ENCODE data around the gene KNTC1. TPM values are rescaled to one million over a fixed set of nuclear protein-coding genes. Genes with fewer than 3 reads are reported as not detected.

Gene KNTC1
- total RNA-seq, 4 donors from 2014 or later, result 1.3 to 5.3 (median 2.2) TPM

DNA sequence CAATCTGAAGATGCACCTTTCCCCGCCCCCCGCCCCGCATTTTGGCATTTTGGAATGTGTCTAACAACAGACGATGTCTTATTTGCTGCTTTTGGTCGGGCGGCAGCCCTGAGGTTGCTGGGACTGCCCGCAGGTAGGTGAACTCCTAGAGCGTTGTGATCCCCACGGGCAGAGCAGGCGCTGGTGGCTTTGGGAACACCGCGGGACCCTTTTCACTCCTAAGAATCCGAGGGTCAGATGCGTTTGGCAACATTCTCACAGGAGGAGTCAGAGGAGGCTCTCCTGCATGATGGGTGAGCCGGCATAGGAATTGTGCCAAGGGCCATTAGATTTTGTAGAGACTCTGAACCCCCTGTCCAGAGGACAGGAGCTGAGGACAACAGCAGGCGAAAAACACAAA lies 134.2 kb downstream of the KNTC1 start:
- in situ Hi-C loops (cut with MboI; ENCODE audit: low sequenced_read_pairs in 4 of 4), result no loop called here
- no peak for ATAC-seq

DNA sequence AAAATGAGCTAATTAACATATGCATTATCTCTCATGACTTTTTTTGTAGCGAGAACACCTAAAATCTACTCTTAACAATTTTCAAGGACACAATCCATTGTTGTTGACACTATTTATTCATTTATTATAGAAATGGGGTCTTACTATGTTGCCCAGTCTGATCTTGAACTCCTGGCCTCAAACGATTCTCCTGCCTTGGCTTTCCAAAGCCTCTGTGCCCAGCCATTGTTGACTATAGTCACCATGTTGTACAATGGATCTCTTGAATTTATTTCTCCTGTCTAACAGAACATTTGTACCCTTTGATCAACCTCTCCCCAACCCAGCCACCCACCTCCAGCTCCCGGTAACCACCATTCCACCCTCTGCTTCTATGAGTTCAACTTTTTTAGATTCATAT lies 134.9 kb downstream of the KNTC1 start:
- intact Hi-C loops (cut with DNase I; ENCODE audit: low total_unique reads), result no loop called here
- H3K27ac ChIP-seq, result no peak overlapping the region
- in situ Hi-C loops (cut with MboI; ENCODE audit: low sequenced_read_pairs in 4 of 4), result no loop called here
- H3K27me3 ChIP-seq, result no peaks in the 10 kb centered on the region
- H3K36me3 ChIP-seq, result no peaks in the 10 kb centered on the region
- H3K4me1 ChIP-seq, result no peaks in the 10 kb centered on the region
- TF ChIP-seq POLR2A (IDR thresholded peaks at IDR 0.05), result no peak
- TF ChIP-seq, protein P1, sequence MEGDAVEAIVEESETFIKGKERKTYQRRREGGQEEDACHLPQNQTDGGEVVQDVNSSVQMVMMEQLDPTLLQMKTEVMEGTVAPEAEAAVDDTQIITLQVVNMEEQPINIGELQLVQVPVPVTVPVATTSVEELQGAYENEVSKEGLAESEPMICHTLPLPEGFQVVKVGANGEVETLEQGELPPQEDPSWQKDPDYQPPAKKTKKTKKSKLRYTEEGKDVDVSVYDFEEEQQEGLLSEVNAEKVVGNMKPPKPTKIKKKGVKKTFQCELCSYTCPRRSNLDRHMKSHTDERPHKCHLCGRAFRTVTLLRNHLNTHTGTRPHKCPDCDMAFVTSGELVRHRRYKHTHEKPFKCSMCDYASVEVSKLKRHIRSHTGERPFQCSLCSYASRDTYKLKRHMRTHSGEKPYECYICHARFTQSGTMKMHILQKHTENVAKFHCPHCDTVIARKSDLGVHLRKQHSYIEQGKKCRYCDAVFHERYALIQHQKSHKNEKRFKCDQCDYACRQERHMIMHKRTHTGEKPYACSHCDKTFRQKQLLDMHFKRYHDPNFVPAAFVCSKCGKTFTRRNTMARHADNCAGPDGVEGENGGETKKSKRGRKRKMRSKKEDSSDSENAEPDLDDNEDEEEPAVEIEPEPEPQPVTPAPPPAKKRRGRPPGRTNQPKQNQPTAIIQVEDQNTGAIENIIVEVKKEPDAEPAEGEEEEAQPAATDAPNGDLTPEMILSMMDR (IDR thresholded peaks at IDR 0.05 in 4 of 5, conservative IDR thresholded peaks at IDR 0.05 in 1 of 5), result no peak
- H3K9me3 ChIP-seq, result no peaks in the 10 kb centered on the region
- no peak overlapping the region for H3K4me3 ChIP-seq
- DNase-seq (no peak), ATAC-seq (no peak)

More for the DNA sequence above, 134.2 kb downstream of the KNTC1 start:
- no peaks in the 10 kb centered on the region for H3K36me3 ChIP-seq
- no peak for DNase-seq
- no peak overlapping the region for H3K27ac ChIP-seq
- H3K9me3 ChIP-seq, result no peaks in the 10 kb centered on the region
- no peak overlapping the region for H3K4me3 ChIP-seq
- intact Hi-C loops (cut with DNase I; ENCODE audit: low total_unique reads), result no loop called here
- no peaks in the 10 kb centered on the region for H3K27me3 ChIP-seq
- TF ChIP-seq, protein P1 (IDR thresholded peaks at IDR 0.05 in 4 of 5, conservative IDR thresholded peaks at IDR 0.05 in 1 of 5), result no peak
- TF ChIP-seq POLR2A (IDR thresholded peaks at IDR 0.05), result no peak
- no peaks in the 10 kb centered on the region for H3K4me1 ChIP-seq

DNA sequence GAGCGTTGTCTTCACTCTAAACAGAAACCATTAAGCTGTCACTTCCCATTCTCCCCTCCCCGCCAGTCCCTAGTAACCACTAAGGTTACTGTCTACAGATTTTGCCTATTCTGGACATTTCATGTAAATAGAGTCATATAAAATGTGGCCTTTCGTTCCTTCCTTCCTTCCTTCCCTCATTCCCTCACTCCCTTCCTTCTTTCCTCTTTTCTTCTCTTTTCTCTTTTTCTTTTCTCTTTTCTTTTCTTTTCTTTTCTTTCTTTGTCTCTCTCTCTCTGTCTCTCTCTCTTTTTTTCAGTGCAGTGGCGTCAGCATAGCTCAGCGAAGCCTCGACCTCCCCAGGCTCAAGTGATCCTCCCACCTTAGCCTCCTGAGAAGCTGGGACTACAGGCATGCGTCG lies 138.3 kb downstream of the KNTC1 start:
- Histone ChIP-seq H3K36me3 (no peaks in the 10 kb centered on the region), H3K4me1 (no peaks in the 10 kb centered on the region), H3K27ac (no peak overlapping the region), H3K27me3 (no peaks in the 10 kb centered on the region), H3K9me3 (no peaks in the 10 kb centered on the region), H3K4me3 (no peak overlapping the region)
- TF ChIP-seq, protein P1 (IDR thresholded peaks at IDR 0.05 in 4 of 5, conservative IDR thresholded peaks at IDR 0.05 in 1 of 5), result no peak
- TF ChIP-seq POLR2A (IDR thresholded peaks at IDR 0.05), result no peak
- intact Hi-C loops (cut with DNase I; ENCODE audit: low total_unique reads) (no loop called here), in situ Hi-C loops (cut with MboI; ENCODE audit: low sequenced_read_pairs in 4 of 4) (no loop called here)
- ATAC-seq (no peak), DNase-seq (no peak)

DNA sequence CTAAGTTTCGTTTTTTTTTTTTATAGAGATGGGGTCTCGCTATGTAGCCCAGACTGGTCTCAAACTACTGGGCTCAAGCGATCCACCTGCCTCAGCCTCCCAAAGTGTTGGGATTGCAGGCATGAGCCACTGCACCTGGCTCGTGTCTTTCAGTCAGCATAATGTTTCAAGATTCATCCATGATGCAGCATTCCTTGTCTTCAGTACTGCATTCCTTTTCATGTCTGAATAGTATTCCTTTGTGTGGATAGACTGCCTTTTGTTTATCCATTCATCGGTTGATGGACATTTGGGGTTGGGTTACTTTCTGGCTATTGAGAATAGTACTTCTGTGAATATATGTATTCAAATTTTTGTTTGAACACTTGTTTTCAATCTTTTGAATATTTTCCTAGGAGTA lies 138.7 kb downstream of the KNTC1 start:
- H3K27me3 ChIP-seq, result no peaks in the 10 kb centered on the region
- no peaks in the 10 kb centered on the region for H3K4me1 ChIP-seq
- H3K4me3 ChIP-seq, result no peak overlapping the region
- intact Hi-C loops (cut with DNase I; ENCODE audit: low total_unique reads) (no loop called here), in situ Hi-C loops (cut with MboI; ENCODE audit: low sequenced_read_pairs in 4 of 4) (no loop called here)
- no peak for TF ChIP-seq POLR2A (IDR thresholded peaks at IDR 0.05)
- TF ChIP-seq, protein P1 (IDR thresholded peaks at IDR 0.05 in 4 of 5, conservative IDR thresholded peaks at IDR 0.05 in 1 of 5), result no peak
- no peaks in the 10 kb centered on the region for H3K9me3 ChIP-seq
- H3K27ac ChIP-seq, result no peak overlapping the region
- DNase-seq (no peak), ATAC-seq (no peak)
- H3K36me3 ChIP-seq, result no peaks in the 10 kb centered on the region

DNA sequence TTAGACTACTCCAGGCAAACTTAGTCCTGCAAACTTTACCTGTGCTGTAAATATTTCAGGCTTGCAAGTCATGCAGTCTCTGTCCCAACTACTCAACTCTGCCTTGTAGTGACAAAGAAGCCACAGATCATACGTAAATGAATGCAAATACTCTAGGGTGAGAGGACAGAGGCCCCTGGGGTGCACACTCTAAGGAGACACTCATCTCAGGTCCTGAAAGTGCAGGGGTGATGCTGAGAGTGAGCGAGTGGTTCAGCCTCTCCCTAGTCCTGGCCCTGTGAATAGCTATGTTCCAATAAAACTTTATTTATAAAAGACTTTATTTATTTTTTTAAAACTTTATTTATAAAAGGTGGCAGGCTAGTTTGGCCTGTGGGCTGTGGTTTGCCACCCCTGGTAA lies 141.2 kb downstream of the KNTC1 start:
- TF ChIP-seq, protein P1 (IDR thresholded peaks at IDR 0.05 in 4 of 5, conservative IDR thresholded peaks at IDR 0.05 in 1 of 5), result no peak
- TF ChIP-seq POLR2A (IDR thresholded peaks at IDR 0.05), result no peak

More for the DNA sequence above, 141.2 kb downstream of the KNTC1 start:
- DNase-seq (no peak), ATAC-seq (no peak)
- intact Hi-C loops (cut with DNase I; ENCODE audit: low total_unique reads) (no loop called here), in situ Hi-C loops (cut with MboI; ENCODE audit: low sequenced_read_pairs in 4 of 4) (no loop called here)
- no peaks in the 10 kb centered on the region for H3K36me3 ChIP-seq
- no peak overlapping the region for H3K27ac ChIP-seq
- H3K9me3 ChIP-seq, result no peaks in the 10 kb centered on the region
- no peak overlapping the region for H3K4me3 ChIP-seq
- no peaks in the 10 kb centered on the region for H3K4me1 ChIP-seq
- no peaks in the 10 kb centered on the region for H3K27me3 ChIP-seq

Data from gastrocnemius medialis (tissue), 4 donors.